ENCODE results near the gene ADCY5.

ADCY5 gene

DNA sequence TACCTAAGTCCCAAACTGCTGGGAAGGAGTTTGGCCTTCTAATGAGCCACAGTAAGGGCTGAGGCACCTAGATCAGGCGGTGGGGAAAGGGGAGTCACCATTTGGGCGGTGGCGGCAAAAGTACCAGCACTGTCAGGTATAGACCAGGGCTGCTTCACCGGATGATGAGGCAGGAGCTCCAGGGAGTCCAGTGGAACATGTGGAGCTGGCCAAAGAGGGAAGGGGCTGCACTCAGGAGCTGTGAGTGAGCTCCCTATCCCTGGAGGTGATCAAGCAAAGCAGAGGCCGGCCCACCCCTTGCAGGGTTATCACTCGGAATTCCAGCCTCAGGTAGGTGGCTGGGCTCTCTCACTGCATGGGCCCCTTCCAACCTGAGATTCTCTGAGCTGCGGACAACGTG is 138.7 kb downstream of the ADCY5 start:
- POLR2A ChIA-PET, result no interaction called here
- CTCF ChIA-PET, result no interaction called here

GRCh38 chr3:123307064-123307463 is 141.8 kb downstream of the ADCY5 start:
- Histone ChIP-seq H3K27ac (ENCODE audit: extremely low read depth, low read depth, low read length) (no peak overlapping the region), H3K4me3 (ENCODE audit: low read depth, low read length) (no peak overlapping the region), H3K4me1 (ENCODE audit: control insufficient read depth, insufficient read depth, low read length) (no peaks in the 10 kb centered on the region), H3K9me3 (ENCODE audit: control insufficient read depth, insufficient read depth, low read depth, low read length) (no peaks in the 10 kb centered on the region), H3K36me3 (ENCODE audit: control insufficient read depth in 2 of 2, insufficient read depth in 1 of 2, low read length in 2 of 2) (no peaks in the 10 kb centered on the region)
- CTCF ChIA-PET, result interaction anchor here (0.6 kb wide), 1 partner anchor 1318 kb away, joined by 4 read pairs; no protein-coding TSS in a partner anchor
- TF ChIP-seq ZBTB11 (tag by site-specific recombination; conservative IDR thresholded peaks at IDR 0.05; ENCODE audit: low read depth) (no peak), MYNN (tag by site-specific recombination; IDR thresholded peaks at IDR 0.05; ENCODE audit: borderline replicate concordance) (no peak), IKZF3 (tag by site-specific recombination; IDR thresholded peaks at IDR 0.05) (no peak), ZNF544 (tag by site-specific recombination; IDR thresholded peaks at IDR 0.05) (no peak), CTCF (tag by site-specific recombination; IDR thresholded peaks at IDR 0.05) (no peak)
- TF ChIP-seq, protein P1, sequence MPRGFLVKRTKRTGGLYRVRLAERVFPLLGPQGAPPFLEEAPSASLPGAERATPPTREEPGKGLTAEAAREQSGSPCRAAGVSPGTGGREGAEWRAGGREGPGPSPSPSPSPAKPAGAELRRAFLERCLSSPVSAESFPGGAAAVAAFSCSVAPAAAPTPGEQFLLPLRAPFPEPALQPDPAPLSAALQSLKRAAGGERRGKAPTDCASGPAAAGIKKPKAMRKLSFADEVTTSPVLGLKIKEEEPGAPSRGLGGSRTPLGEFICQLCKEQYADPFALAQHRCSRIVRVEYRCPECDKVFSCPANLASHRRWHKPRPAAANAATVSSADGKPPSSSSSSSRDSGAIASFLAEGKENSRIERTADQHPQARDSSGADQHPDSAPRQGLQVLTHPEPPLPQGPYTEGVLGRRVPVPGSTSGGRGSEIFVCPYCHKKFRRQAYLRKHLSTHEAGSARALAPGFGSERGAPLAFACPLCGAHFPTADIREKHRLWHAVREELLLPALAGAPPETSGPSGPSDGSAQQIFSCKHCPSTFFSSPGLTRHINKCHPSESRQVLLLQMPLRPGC (tag by site-specific recombination; IDR thresholded peaks at IDR 0.05), result no peak
- TF ChIP-seq, protein P2, sequence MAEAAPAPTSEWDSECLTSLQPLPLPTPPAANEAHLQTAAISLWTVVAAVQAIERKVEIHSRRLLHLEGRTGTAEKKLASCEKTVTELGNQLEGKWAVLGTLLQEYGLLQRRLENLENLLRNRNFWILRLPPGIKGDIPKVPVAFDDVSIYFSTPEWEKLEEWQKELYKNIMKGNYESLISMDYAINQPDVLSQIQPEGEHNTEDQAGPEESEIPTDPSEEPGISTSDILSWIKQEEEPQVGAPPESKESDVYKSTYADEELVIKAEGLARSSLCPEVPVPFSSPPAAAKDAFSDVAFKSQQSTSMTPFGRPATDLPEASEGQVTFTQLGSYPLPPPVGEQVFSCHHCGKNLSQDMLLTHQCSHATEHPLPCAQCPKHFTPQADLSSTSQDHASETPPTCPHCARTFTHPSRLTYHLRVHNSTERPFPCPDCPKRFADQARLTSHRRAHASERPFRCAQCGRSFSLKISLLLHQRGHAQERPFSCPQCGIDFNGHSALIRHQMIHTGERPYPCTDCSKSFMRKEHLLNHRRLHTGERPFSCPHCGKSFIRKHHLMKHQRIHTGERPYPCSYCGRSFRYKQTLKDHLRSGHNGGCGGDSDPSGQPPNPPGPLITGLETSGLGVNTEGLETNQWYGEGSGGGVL (tag by site-specific recombination; IDR thresholded peaks at IDR 0.05), result no peak
- POLR2A ChIA-PET, result no interaction called here

More for the DNA sequence above, 138.7 kb downstream of the ADCY5 start:
- Histone ChIP-seq H3K4me1 (ENCODE audit: control insufficient read depth, insufficient read depth, low read length) (no peaks in the 10 kb centered on the region), H3K36me3 (ENCODE audit: control insufficient read depth in 2 of 2, insufficient read depth in 1 of 2, low read length in 2 of 2) (no peaks in the 10 kb centered on the region), H3K4me3 (ENCODE audit: low read depth, low read length) (no peak overlapping the region), H3K27ac (ENCODE audit: extremely low read depth, low read depth, low read length) (no peak overlapping the region), H3K9me3 (ENCODE audit: control insufficient read depth, insufficient read depth, low read depth, low read length) (no peaks in the 10 kb centered on the region)
- TF ChIP-seq ZNF311 (tag by site-specific recombination; IDR thresholded peaks at IDR 0.05; ENCODE audit: borderline replicate concordance), result no peak
- TF ChIP-seq, protein P3, sequence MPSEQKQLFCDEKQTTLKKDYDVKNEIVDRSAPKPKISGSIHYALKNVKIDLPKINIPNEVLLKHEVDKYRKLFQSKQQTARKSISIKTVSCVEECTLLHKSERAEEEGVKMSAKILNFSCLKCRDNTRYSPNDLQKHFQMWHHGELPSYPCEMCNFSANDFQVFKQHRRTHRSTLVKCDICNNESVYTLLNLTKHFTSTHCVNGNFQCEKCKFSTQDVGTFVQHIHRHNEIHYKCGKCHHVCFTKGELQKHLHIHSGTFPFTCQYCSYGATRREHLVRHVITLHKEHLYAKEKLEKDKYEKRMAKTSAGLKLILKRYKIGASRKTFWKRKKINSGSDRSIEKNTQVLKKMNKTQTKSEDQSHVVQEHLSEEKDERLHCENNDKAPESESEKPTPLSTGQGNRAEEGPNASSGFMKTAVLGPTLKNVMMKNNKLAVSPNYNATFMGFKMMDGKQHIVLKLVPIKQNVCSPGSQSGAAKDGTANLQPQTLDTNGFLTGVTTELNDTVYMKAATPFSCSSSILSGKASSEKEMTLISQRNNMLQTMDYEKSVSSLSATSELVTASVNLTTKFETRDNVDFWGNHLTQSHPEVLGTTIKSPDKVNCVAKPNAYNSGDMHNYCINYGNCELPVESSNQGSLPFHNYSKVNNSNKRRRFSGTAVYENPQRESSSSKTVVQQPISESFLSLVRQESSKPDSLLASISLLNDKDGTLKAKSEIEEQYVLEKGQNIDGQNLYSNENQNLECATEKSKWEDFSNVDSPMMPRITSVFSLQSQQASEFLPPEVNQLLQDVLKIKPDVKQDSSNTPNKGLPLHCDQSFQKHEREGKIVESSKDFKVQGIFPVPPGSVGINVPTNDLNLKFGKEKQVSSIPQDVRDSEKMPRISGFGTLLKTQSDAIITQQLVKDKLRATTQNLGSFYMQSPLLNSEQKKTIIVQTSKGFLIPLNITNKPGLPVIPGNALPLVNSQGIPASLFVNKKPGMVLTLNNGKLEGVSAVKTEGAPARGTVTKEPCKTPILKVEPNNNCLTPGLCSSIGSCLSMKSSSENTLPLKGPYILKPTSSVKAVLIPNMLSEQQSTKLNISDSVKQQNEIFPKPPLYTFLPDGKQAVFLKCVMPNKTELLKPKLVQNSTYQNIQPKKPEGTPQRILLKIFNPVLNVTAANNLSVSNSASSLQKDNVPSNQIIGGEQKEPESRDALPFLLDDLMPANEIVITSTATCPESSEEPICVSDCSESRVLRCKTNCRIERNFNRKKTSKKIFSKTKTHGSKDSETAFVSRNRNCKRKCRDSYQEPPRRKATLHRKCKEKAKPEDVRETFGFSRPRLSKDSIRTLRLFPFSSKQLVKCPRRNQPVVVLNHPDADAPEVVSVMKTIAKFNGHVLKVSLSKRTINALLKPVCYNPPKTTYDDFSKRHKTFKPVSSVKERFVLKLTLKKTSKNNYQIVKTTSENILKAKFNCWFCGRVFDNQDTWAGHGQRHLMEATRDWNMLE (tag by site-specific recombination; conservative IDR thresholded peaks at IDR 0.05; ENCODE audit: low read depth), result no peak
